ENCODE measurements around the gene MAP2K6.

GRCh38 chr17:69367298-69367697 is 47.2 kb upstream of the MAP2K6 start:
- TF ChIP-seq CTCF (IDR thresholded peaks at IDR 0.05): no peak
- no peak for TF ChIP-seq POLR2A (IDR thresholded peaks at IDR 0.05)
- TF ChIP-seq POLR2AphosphoS5 (IDR thresholded peaks at IDR 0.05): no peak
